NCI-H2029 (cell line): Measurements from ENCODE around the gene TAOK2.
"Not testable (repeated sequence)": the region's sequence is repeated elsewhere in the genome, so short reads cannot be mapped to it uniquely, and the experiment has no call there.

Experiments
- DNase-seq: peaks from one replicate; lab custom pipeline; 2025; lab: John Stamatoyannopoulos, UW

Gene TAOK2

GRCh38 chr16:30003670-30004423 is 30.2 kb downstream of the TAOK2 start:
- no peak for DNase-seq

GRCh38 chr16:30004424-30004776 is 30.7 kb downstream of the TAOK2 start:
- DNase-seq: peak; percentile 83

GRCh38 chr16:30004811-30005242 is 31.2 kb downstream of the TAOK2 start:
- DNase-seq: peak; percentile 83

GRCh38 chr16:30005341-30006094 is 31.9 kb downstream of the TAOK2 start:
- peak; percentile 48 for DNase-seq

- no peak for DNase-seq
Observed at GRCh38 chr16:30006095-30006473, 32.4 kb downstream of the TAOK2 start.

GRCh38 chr16:30006659-30007377 is 33.1 kb downstream of the TAOK2 start:
- no peak for DNase-seq

GRCh38 chr16:30007378-30007895 is 33.8 kb downstream of the TAOK2 start:
- no peak for DNase-seq

- DNase-seq: no peak
Observed at GRCh38 chr16:30009085-30009862, 35.6 kb downstream of the TAOK2 start.

- no peak for DNase-seq
Observed at GRCh38 chr16:30009990-30010843, 36.5 kb downstream of the TAOK2 start.

- DNase-seq: no peak
Observed at GRCh38 chr16:30010844-30011713, 37.4 kb downstream of the TAOK2 start, which contains the start of gene DOC2A. DOC2A (minus strand) TSS chr16:30011027; CDS start chr16:30010222, 805 bp downstream.

GRCh38 chr16:30011714-30012504 is 38.2 kb downstream of the TAOK2 start:
- DNase-seq: no peak

- not testable (repeated sequence) for DNase-seq
Observed at GRCh38 chr16:30012598-30012997, 38.9 kb downstream of the TAOK2 start.

GRCh38 chr16:30015450-30015849 is 41.8 kb downstream of the TAOK2 start:
- DNase-seq: not testable (repeated sequence)

- DNase-seq: no peak
Observed at GRCh38 chr16:30016555-30017276, 43.0 kb downstream of the TAOK2 start.

- no peak for DNase-seq
Observed at GRCh38 chr16:30017277-30017656, 43.6 kb downstream of the TAOK2 start.

- DNase-seq: not testable (repeated sequence)
Observed at GRCh38 chr16:30017937-30018336, 44.3 kb downstream of the TAOK2 start.

GRCh38 chr16:30018731-30019158 is 45.1 kb downstream of the TAOK2 start:
- DNase-seq: no peak

- DNase-seq: no peak
Observed at GRCh38 chr16:30022887-30023286, 49.2 kb downstream of the TAOK2 start, which contains the start of gene C16orf92. C16orf92 (plus strand) TSS chr16:30023198; CDS start chr16:30023341, 143 bp downstream.
